ENCODE results near the gene TMEM233. TPM values are rescaled to one million over a fixed set of nuclear protein-coding genes. Genes with fewer than 3 reads are reported as not detected.

The TMEM233 gene
- total and polyA plus RNA-seq, 2 experiments from 2014 or later: 0.24 to 0.71 TPM

- Histone ChIP-seq H4K20me1 (replicated peaks; ENCODE audit: insufficient read depth) (no peaks in the 10 kb centered on the region), H3K27ac (ENCODE audit: low read depth) (no peak overlapping the region), H3F3A (replicated peaks; ENCODE audit: low read depth) (no peaks in the 10 kb centered on the region), H3K9me2 (ENCODE audit: insufficient read depth) (no peaks in the 10 kb centered on the region), H2AFZ (no peak overlapping the region), H3K27me3 (ENCODE audit: insufficient read depth) (no peaks in the 10 kb centered on the region), H3K36me3 (ENCODE audit: insufficient read depth) (no peaks in the 10 kb centered on the region), H3K4me2 (no peak overlapping the region), H3K4me3 (no peak overlapping the region), H3K79me2 (replicated peaks; ENCODE audit: insufficient read depth) (no peaks in the 10 kb centered on the region), H3K4me1 (ENCODE audit: insufficient read depth) (no peaks in the 10 kb centered on the region)
- Mint-ChIP-seq H3K27me3 (ENCODE audit: insufficient read depth, low read depth, poor library complexity) (peaks cover 3% of the 10 kb centered on the region), H3K4me3 (no peak overlapping the region), H3K27ac (no peak overlapping the region), H3K36me3 (ENCODE audit: low read depth) (no peaks in the 10 kb centered on the region), H3K4me1 (no peaks in the 10 kb centered on the region), H3K9me3 (no peaks in the 10 kb centered on the region)
- DNase-seq (ENCODE audit: low spot score) (no peak), ATAC-seq (no peak)
- TF ChIP-seq EZH2 (IDR thresholded peaks at IDR 0.05; ENCODE audit: low read depth, unreplicated experiment) (no peak), POLR2AphosphoS5 (IDR thresholded peaks at IDR 0.05; ENCODE audit: low read depth) (no peak), ZNF331 (CRISPR knock-in tag; IDR thresholded peaks at IDR 0.05; ENCODE audit: low read depth) (no peak), ZNF462 (CRISPR knock-in tag; IDR thresholded peaks at IDR 0.05) (no peak), CTCF (conservative IDR thresholded peaks at IDR 0.05; ENCODE audit: low read depth in 2 of 2) (no peak), ZNF114 (CRISPR knock-in tag; IDR thresholded peaks at IDR 0.05) (no peak), CREB1 (CRISPR knock-in tag; IDR thresholded peaks at IDR 0.05; ENCODE audit: low read depth) (no peak), EZH2phosphoT487 (IDR thresholded peaks at IDR 0.05; ENCODE audit: unreplicated experiment) (no peak), JUNB (IDR thresholded peaks at IDR 0.05; ENCODE audit: unreplicated experiment) (no peak), REST (IDR thresholded peaks at IDR 0.05; ENCODE audit: unreplicated experiment) (no peak), ETS1 (IDR thresholded peaks at IDR 0.05) (no peak), NANOG (IDR thresholded peaks at IDR 0.05; ENCODE audit: borderline replicate concordance) (no peak), STAT1 (IDR thresholded peaks at IDR 0.05; ENCODE audit: unreplicated experiment) (no peak)
Measured at GRCh38 chr12:119627019-119627643, 33.6 kb downstream of the TMEM233 start.

All from GM23338 (cell line).